ENCODE results near the gene SCGB1D4. TPM values are rescaled to one million over a fixed set of nuclear protein-coding genes. Genes with fewer than 3 reads are reported as not detected.

The SCGB1D4 gene
- total and polyA plus RNA-seq, 7 experiments from 2014 or later, result not detected

DNA sequence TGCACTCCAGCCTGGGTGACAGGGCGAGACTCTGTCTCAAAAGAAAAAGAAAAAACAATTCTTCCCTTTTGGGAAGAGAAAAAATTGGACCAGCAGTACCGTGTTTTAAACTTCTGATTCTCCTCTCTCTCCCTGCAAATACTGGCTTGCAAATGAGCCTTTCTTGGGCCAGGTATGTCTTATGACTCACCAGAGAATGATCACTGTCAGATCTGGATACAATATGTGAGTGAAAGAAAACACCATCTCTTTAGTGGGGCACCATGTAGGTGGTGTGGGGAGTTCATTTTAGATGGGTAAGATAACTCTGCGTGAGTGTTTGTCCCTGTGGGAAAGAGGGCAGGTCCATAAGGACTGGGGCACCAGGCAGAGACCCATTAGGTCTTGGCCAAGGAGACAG lies 31.3 kb downstream of the SCGB1D4 start:
- ATAC-seq (no peak), DNase-seq (no peak)
- intact Hi-C loops (cut with micrococcal nuclease), result no loop called here
- Mint-ChIP-seq H3K4me1 (peaks cover 0 to 7% (median 0%) of the 10 kb centered on the region in 7 donors), H3K9me3 (no peaks in the 10 kb centered on the region), H3K4me3 (no peak overlapping the region), H3K27ac (no peak overlapping the region), H3K27me3 (peaks cover 6 to 28% (median 16%) of the 10 kb centered on the region in 5 donors), H3K36me3 (no peaks in the 10 kb centered on the region)
- no peaks in the 10 kb centered on the region for H3K4me1 ChIP-seq (ENCODE audit: control insufficient read depth in 2 of 2, insufficient read depth in 2 of 2, low read length in 2 of 2)
- no peaks in the 10 kb centered on the region for H3K27me3 ChIP-seq (ENCODE audit: control insufficient read depth in 2 of 2, insufficient read depth in 2 of 2, low read length in 2 of 2)
- ChIA-PET CTCF (no interaction called here), POLR2A (no interaction called here)
- no peaks in the 10 kb centered on the region for H3K9me3 ChIP-seq (ENCODE audit: control insufficient read depth in 2 of 3, low read length in 3 of 3)
- H3K4me3 ChIP-seq (ENCODE audit: low read length), result no peak overlapping the region
- H3K36me3 ChIP-seq (ENCODE audit: control insufficient read depth in 2 of 3, insufficient read depth in 3 of 3, low read length in 3 of 3), result no peaks in the 10 kb centered on the region
- H3K27ac ChIP-seq (ENCODE audit: low read depth, low read length), result no peak overlapping the region

DNA sequence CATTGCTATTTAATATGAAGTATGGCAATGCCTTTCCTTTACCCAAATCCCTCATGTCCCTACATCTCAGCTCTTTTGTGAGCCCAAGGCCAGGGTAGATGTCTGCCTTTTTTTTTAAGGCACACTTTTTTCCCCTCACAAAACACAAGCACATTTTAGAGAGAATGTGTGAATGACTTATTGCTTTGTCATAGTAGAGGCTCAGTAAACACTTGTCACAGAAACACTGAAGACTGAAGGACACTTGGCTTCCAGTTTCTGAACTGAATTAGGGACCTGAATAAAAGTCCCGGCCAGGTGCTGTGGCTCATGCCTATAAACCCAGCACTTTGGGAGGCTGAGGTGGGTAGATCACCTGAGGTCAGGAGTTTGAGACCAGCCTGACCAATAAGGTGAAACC lies 31.8 kb downstream of the SCGB1D4 start:
- H3K27ac ChIP-seq (ENCODE audit: low read depth, low read length), result no peak overlapping the region
- Mint-ChIP-seq H3K27me3 (peaks cover 6 to 29% (median 16%) of the 10 kb centered on the region in 5 donors), H3K4me1 (peaks cover 0 to 7% (median 0%) of the 10 kb centered on the region in 7 donors), H3K36me3 (no peaks in the 10 kb centered on the region), H3K4me3 (no peak overlapping the region), H3K27ac (no peak overlapping the region), H3K9me3 (no peaks in the 10 kb centered on the region)
- DNase-seq (no peak), ATAC-seq (no peak)
- no peak overlapping the region for H3K4me3 ChIP-seq (ENCODE audit: low read length)
- ChIA-PET CTCF (no interaction called here), POLR2A (no interaction called here)
- no peaks in the 10 kb centered on the region for H3K36me3 ChIP-seq (ENCODE audit: control insufficient read depth in 2 of 3, insufficient read depth in 3 of 3, low read length in 3 of 3)
- no peaks in the 10 kb centered on the region for H3K4me1 ChIP-seq (ENCODE audit: control insufficient read depth in 2 of 2, insufficient read depth in 2 of 2, low read length in 2 of 2)
- H3K27me3 ChIP-seq (ENCODE audit: control insufficient read depth in 2 of 2, insufficient read depth in 2 of 2, low read length in 2 of 2), result no peaks in the 10 kb centered on the region
- intact Hi-C loops (cut with micrococcal nuclease), result no loop called here
- no peaks in the 10 kb centered on the region for H3K9me3 ChIP-seq (ENCODE audit: control insufficient read depth in 2 of 3, low read length in 3 of 3)

DNA sequence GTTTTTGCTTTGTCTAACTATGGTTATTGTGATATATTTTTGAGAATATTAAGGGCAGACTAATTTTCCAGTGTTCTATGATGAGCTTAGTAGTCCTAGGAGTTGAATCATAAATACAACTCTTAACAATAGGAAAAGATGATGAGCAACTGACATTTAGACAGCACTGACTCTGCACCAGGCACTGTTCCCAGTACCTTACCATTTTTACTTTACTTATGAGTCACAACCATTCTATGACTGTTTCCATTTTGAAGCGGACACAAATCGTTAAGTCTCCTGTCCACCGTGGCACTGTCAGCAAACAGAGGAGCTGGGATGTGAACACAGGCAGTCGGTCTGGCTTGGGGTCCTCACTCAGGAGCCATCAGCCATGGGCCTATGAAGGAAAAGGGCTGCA lies 32.3 kb downstream of the SCGB1D4 start:
- Histone ChIP-seq H3K27ac (ENCODE audit: low read depth, low read length) (no peak overlapping the region), H3K36me3 (ENCODE audit: control insufficient read depth in 2 of 3, insufficient read depth in 3 of 3, low read length in 3 of 3) (no peaks in the 10 kb centered on the region), H3K4me3 (ENCODE audit: low read length) (no peak overlapping the region), H3K27me3 (ENCODE audit: control insufficient read depth in 2 of 2, insufficient read depth in 2 of 2, low read length in 2 of 2) (no peaks in the 10 kb centered on the region), H3K9me3 (ENCODE audit: control insufficient read depth in 2 of 3, low read length in 3 of 3) (no peaks in the 10 kb centered on the region), H3K4me1 (ENCODE audit: control insufficient read depth in 2 of 2, insufficient read depth in 2 of 2, low read length in 2 of 2) (no peaks in the 10 kb centered on the region)
- intact Hi-C loops (cut with micrococcal nuclease), result no loop called here
- Mint-ChIP-seq H3K36me3 (no peaks in the 10 kb centered on the region), H3K4me3 (no peak overlapping the region), H3K27me3 (peaks cover 6 to 32% (median 18%) of the 10 kb centered on the region in 5 donors), H3K27ac (no peak overlapping the region), H3K9me3 (no peaks in the 10 kb centered on the region), H3K4me1 (peaks cover 0 to 7% (median 0%) of the 10 kb centered on the region in 7 donors)
- CTCF ChIA-PET, result no interaction called here
- no peak for DNase-seq
- POLR2A ChIA-PET, result no interaction called here
- ATAC-seq, result no peak

DNA sequence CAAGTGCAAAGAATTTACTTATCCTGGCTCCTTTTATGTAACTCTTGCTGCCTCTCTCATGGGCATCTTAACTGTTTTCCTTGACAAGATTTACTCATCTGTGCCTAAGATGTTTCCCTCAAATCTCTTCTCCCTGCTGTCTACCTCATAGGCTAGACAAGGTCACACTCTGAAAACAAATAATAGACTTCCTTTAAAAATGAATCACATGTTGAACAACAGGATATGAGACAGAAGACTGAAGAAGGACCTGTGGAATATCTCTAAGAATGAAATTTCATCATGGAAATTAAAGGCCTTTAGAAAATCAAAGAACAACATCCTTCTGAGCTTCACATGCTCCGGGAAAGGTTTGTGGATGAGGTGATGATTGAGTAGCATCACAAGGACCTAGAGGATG lies 34.9 kb downstream of the SCGB1D4 start:
- ATAC-seq (no peak), DNase-seq (no peak)
- Histone ChIP-seq H3K27me3 (ENCODE audit: control insufficient read depth in 2 of 2, insufficient read depth in 2 of 2, low read length in 2 of 2) (no peaks in the 10 kb centered on the region), H3K4me1 (ENCODE audit: control insufficient read depth in 2 of 2, insufficient read depth in 2 of 2, low read length in 2 of 2) (no peaks in the 10 kb centered on the region), H3K36me3 (ENCODE audit: control insufficient read depth in 2 of 3, insufficient read depth in 3 of 3, low read length in 3 of 3) (no peaks in the 10 kb centered on the region), H3K4me3 (ENCODE audit: low read length) (no peak overlapping the region), H3K9me3 (ENCODE audit: control insufficient read depth in 2 of 3, low read length in 3 of 3) (no peaks in the 10 kb centered on the region), H3K27ac (ENCODE audit: low read depth, low read length) (no peak overlapping the region)
- Mint-ChIP-seq H3K9me3 (no peaks in the 10 kb centered on the region), H3K36me3 (no peaks in the 10 kb centered on the region), H3K27ac (no peak overlapping the region), H3K4me1 (peaks cover 0 to 7% (median 0%) of the 10 kb centered on the region in 7 donors), H3K4me3 (no peak overlapping the region), H3K27me3 (peaks cover 4 to 33% (median 18%) of the 10 kb centered on the region in 5 donors)
- POLR2A ChIA-PET, result no interaction called here
- CTCF ChIA-PET, result no interaction called here
- intact Hi-C loops (cut with micrococcal nuclease), result no loop called here

DNA sequence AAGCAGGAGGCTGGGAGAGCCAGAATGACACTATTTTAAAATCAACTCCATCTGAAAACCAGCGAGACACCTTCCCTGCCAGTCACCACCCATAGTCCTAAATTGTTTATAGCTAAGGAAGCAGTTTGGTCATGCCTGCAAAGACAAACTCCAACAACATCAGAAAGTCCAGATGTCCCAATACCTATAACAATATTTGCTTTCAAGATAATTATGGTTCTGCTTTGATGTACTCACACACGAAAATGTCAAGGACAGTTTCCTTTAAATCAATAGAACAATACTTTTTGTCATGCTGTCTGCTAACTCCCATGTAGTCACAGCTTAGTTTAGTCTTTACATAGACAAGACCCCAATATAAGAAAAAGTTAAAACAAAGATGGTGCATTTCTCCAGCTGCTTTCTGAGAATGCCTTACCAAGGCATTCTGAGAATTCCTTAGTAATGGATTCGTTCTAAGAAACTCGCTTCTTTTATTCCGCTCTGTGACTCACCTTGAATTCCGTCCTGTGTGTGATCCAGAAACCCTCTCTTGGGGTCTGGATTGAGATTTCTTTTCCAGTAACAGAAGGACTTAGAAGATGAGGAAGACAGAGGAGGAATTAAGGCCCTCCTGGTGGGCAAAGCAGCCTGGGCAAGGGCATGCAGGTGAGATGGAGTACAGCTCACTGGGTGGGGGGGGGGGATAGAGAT lies 38.5 kb downstream of the SCGB1D4 start:
- H3K4me3 ChIP-seq (ENCODE audit: low read length), result no peak overlapping the region
- peaks cover 0 to 11% (median 0%) of the 10 kb centered on the region in 11 donors for H3K9me3 Mint-ChIP-seq
- ATAC-seq, result no peak
- H3K27me3 Mint-ChIP-seq, result peaks cover 14 to 40% (median 20%) of the 10 kb centered on the region in 5 donors
- H3K4me1 Mint-ChIP-seq, result peaks cover 0 to 7% (median 0%) of the 10 kb centered on the region in 7 donors
- H3K27ac ChIP-seq (ENCODE audit: low read depth, low read length), result no peak overlapping the region
- intact Hi-C loops (cut with micrococcal nuclease), result no loop called here
- H3K27ac Mint-ChIP-seq, result no peak overlapping the region
- no peak overlapping the region for H3K4me3 Mint-ChIP-seq
- POLR2A ChIA-PET, result no interaction called here
- no peaks in the 10 kb centered on the region for H3K36me3 ChIP-seq (ENCODE audit: control insufficient read depth in 2 of 3, insufficient read depth in 3 of 3, low read length in 3 of 3)
- no peak for DNase-seq
- CTCF ChIA-PET, result interaction anchor here (0.6 kb wide), 1 partner anchor 1559 kb away, joined by 3 read pairs; no protein-coding TSS in a partner anchor
- no peaks in the 10 kb centered on the region for H3K4me1 ChIP-seq (ENCODE audit: control insufficient read depth in 2 of 2, insufficient read depth in 2 of 2, low read length in 2 of 2)
- no peaks in the 10 kb centered on the region for H3K36me3 Mint-ChIP-seq
- no peaks in the 10 kb centered on the region for H3K27me3 ChIP-seq (ENCODE audit: control insufficient read depth in 2 of 2, insufficient read depth in 2 of 2, low read length in 2 of 2)
- no peaks in the 10 kb centered on the region for H3K9me3 ChIP-seq (ENCODE audit: control insufficient read depth in 2 of 3, low read length in 3 of 3)

DNA sequence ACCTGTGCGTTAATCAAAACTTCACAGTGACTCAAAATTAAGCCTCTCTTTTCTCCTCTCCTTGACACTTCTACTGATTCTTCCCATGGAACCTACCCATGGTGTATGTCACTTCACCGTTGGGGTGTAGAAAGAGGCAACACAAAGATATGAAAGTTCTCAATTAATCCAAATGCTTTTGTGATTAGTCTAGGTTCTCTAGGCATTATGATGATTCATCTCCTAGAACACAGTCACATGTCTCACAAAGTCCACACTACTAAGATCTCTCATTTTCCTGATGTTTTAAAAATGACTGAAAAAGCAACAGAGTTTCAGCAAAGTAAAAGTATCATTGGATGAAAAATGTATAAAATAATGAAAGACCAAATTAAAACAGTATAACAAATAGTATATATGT lies 42.6 kb downstream of the SCGB1D4 start:
- no peak overlapping the region for H3K27ac ChIP-seq (ENCODE audit: low read depth, low read length)
- POLR2A ChIA-PET, result no interaction called here
- no peaks in the 10 kb centered on the region for H3K36me3 ChIP-seq (ENCODE audit: control insufficient read depth in 2 of 3, insufficient read depth in 3 of 3, low read length in 3 of 3)
- Mint-ChIP-seq H3K4me1 (no peaks in the 10 kb centered on the region), H3K36me3 (peaks cover 0 to 17% (median 3%) of the 10 kb centered on the region in 5 donors), H3K27ac (no peak overlapping the region), H3K4me3 (no peak overlapping the region), H3K9me3 (peaks cover 5 to 49% (median 26%) of the 10 kb centered on the region in 11 donors), H3K27me3 (peaks cover 9 to 24% (median 18%) of the 10 kb centered on the region in 5 donors)
- H3K4me3 ChIP-seq (ENCODE audit: low read length), result no peak overlapping the region
- CTCF ChIA-PET, result no interaction called here
- intact Hi-C loops (cut with micrococcal nuclease), result no loop called here
- peaks cover 0 to 28% (median 0%) of the 10 kb centered on the region in 3 experiments for H3K9me3 ChIP-seq (ENCODE audit: control insufficient read depth in 2 of 3, low read length in 3 of 3)
- no peaks in the 10 kb centered on the region for H3K4me1 ChIP-seq (ENCODE audit: control insufficient read depth in 2 of 2, insufficient read depth in 2 of 2, low read length in 2 of 2)
- H3K27me3 ChIP-seq (ENCODE audit: control insufficient read depth in 2 of 2, insufficient read depth in 2 of 2, low read length in 2 of 2), result no peaks in the 10 kb centered on the region
- ATAC-seq, result no peak
- no peak for DNase-seq

DNA sequence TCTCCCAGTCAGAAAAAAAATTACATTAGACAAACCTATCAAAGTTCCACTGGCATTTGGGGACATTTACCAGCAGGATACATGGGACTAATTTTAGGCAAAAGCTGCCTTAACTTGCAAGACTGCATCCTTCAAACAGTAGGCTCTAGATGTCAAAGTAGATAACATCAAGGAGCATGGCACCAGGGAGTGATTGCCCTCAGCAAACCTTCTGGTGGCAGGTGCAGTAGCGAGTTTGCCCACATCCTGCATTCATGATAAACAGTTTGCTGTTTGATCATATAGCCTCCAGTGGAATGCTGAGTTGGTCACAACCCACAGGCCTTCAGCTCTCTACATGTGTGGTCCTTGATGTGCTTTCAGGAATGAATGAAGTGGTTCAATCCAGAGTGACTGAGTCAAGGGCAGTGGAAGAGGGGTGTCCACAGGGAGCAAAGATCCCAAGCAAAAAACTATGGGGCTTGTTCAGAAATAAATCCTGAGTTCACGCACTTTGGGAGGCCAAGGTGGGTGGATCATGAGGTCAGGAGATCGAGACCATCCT lies 44.8 kb downstream of the SCGB1D4 start:
- Histone ChIP-seq H3K36me3 (ENCODE audit: control insufficient read depth in 2 of 3, insufficient read depth in 3 of 3, low read length in 3 of 3) (no peaks in the 10 kb centered on the region), H3K27ac (ENCODE audit: low read depth, low read length) (no peak overlapping the region), H3K4me1 (ENCODE audit: control insufficient read depth in 2 of 2, insufficient read depth in 2 of 2, low read length in 2 of 2) (no peaks in the 10 kb centered on the region), H3K27me3 (ENCODE audit: control insufficient read depth in 2 of 2, insufficient read depth in 2 of 2, low read length in 2 of 2) (no peaks in the 10 kb centered on the region), H3K9me3 (ENCODE audit: control insufficient read depth in 2 of 3, low read length in 3 of 3) (peaks cover 0 to 42% (median 0%) of the 10 kb centered on the region in 3 experiments), H3K4me3 (ENCODE audit: low read length) (no peak overlapping the region)
- Mint-ChIP-seq H3K27ac (no peak overlapping the region), H3K4me1 (no peaks in the 10 kb centered on the region), H3K4me3 (no peak overlapping the region), H3K9me3 (peaks cover 19 to 71% (median 45%) of the 10 kb centered on the region in 11 donors), H3K36me3 (peaks cover 0 to 34% (median 17%) of the 10 kb centered on the region in 5 donors), H3K27me3 (peaks cover 18 to 37% (median 26%) of the 10 kb centered on the region in 5 donors)
- ATAC-seq (no peak), DNase-seq (no peak)
- ChIA-PET POLR2A (no interaction called here), CTCF (no interaction called here)
- intact Hi-C loops (cut with micrococcal nuclease), result no loop called here

Data from naive thymus-derived CD4-positive, alpha-beta T cell (primary cell).